HepG2 (cell line): ENCODE results near the gene SNRNP48. TPM values are rescaled to one million over a fixed set of nuclear protein-coding genes. Genes with fewer than 3 reads are reported as not detected.

Source experiments
- GABPA ChIP-seq, 2 experiments: IDR thresholded peaks; 2 replicates each; pipeline ENCODE4 v1.6.1; 2011 to 2016; ENCODE audit warnings: low read depth in 2 of 2, low read length in 1 of 2, missing biosample characterization in 1 of 2, missing genetic modification characterization in 1 of 2
- GFI1 ChIP-seq: sonication (generic); formaldehyde crosslinking; IDR thresholded peaks from 2 replicates; pipeline ENCODE4 v1.5.0; 2020; ENCODE audit warnings: missing genetic modification reagents, mild to moderate bottlenecking, borderline replicate concordance
- HES4 ChIP-seq: sonication (generic); formaldehyde crosslinking; IDR thresholded peaks from 2 replicates; pipeline ENCODE4 v1.9.0; 2021; ENCODE audit warnings: mild to moderate bottlenecking, missing genetic modification reagents, borderline replicate concordance
- NR2C2 ChIP-seq: sonication (generic); formaldehyde crosslinking; IDR thresholded peaks from 2 replicates; pipeline ENCODE4 v1.4.0; 2020; ENCODE audit warnings: missing genetic modification reagents, mild to moderate bottlenecking, moderate library complexity, borderline replicate concordance
- ZNF547 ChIP-seq: sonication (generic); formaldehyde crosslinking; IDR thresholded peaks from 2 replicates; pipeline ENCODE4 v1.5.1; 2020; ENCODE audit warnings: mild to moderate bottlenecking, missing genetic modification reagents
- ZNF703 ChIP-seq: sonication (generic); formaldehyde crosslinking; IDR thresholded peaks from 2 replicates; pipeline ENCODE4 v1.5.1; 2020; ENCODE audit warnings: missing genetic modification reagents, mild to moderate bottlenecking, moderate library complexity, borderline replicate concordance
- ZNF782 ChIP-seq: sonication (generic); formaldehyde crosslinking; IDR thresholded peaks from 2 replicates; pipeline ENCODE4 v1.4.0; 2020; ENCODE audit warnings: missing genetic modification reagents, mild to moderate bottlenecking, borderline replicate concordance
- ZNF788 ChIP-seq: sonication (generic); formaldehyde crosslinking; IDR thresholded peaks from 2 replicates; pipeline ENCODE4 v1.5.0; 2020; ENCODE audit warnings: mild to moderate bottlenecking, missing genetic modification reagents, borderline replicate concordance
- polyA plus RNA-seq, 8 experiments: library from polyadenylated mRNA; depleted of rRNA in 3 of 8; stranded (reverse) in 7 of 8; unstranded in 1 of 8; fragments of >200 nt; fragmentation: Illumina TruSeq in 4 of 8; extraction: Trizol in 4 of 8; gene quantifications; 2 replicates each; pipeline versions ENCODE4 v1.2.1 to v1.2.3, GENCODE V29; 2011 to 2016; ENCODE audit warnings: low read depth in 4 of 8, missing spikeins in 1 of 8, mixed read lengths in 1 of 8; ENCODE audit not compliant: insufficient read depth in 1 of 8
- total RNA-seq, 5 experiments: library from RNA; depleted of rRNA; stranded (reverse); fragments of >200 nt; fragmentation: Illumina TruSeq; extraction: Trizol; gene quantifications; 2 replicates each; pipeline ENCODE4 v1.2.3, GENCODE V29; 2016; ENCODE audit warnings: low read depth in 1 of 5
- TF ChIP-seq, protein P1 (sequence below): sonication (generic); formaldehyde crosslinking; IDR thresholded peaks from 2 replicates; pipeline ENCODE4 v1.5.0; 2020; ENCODE audit warnings: mild to moderate bottlenecking, missing genetic modification reagents
- TF ChIP-seq, protein P2 (sequence below): sonication (generic); formaldehyde crosslinking; conservative IDR thresholded peaks from 2 replicates; pipeline ENCODE4 v1.4.0; 2020; ENCODE audit warnings: missing genetic modification reagents
- TF ChIP-seq, protein P3 (sequence below): sonication (generic); formaldehyde crosslinking; IDR thresholded peaks from 2 replicates; pipeline ENCODE4 v1.4.0; 2020; ENCODE audit warnings: mild to moderate bottlenecking, missing genetic modification reagents
- TF ChIP-seq, protein P4 (sequence below): sonication (generic); formaldehyde crosslinking; IDR thresholded peaks from 2 replicates; pipeline ENCODE4 v1.5.0; 2020; ENCODE audit warnings: missing genetic modification reagents, mild to moderate bottlenecking, borderline replicate concordance
- TF ChIP-seq, protein P5 (sequence below): sonication (generic); formaldehyde crosslinking; IDR thresholded peaks from 2 replicates; pipeline ENCODE4 v1.5.1; 2020; ENCODE audit warnings: missing genetic modification reagents, mild to moderate bottlenecking, borderline replicate concordance

SNRNP48 gene
- total and polyA plus RNA-seq, 2 of the 13 experiments (the other 11 are each of a cell fraction or from before 2014, with no cell fraction given): 17.5 to 47.5 TPM

DNA sequence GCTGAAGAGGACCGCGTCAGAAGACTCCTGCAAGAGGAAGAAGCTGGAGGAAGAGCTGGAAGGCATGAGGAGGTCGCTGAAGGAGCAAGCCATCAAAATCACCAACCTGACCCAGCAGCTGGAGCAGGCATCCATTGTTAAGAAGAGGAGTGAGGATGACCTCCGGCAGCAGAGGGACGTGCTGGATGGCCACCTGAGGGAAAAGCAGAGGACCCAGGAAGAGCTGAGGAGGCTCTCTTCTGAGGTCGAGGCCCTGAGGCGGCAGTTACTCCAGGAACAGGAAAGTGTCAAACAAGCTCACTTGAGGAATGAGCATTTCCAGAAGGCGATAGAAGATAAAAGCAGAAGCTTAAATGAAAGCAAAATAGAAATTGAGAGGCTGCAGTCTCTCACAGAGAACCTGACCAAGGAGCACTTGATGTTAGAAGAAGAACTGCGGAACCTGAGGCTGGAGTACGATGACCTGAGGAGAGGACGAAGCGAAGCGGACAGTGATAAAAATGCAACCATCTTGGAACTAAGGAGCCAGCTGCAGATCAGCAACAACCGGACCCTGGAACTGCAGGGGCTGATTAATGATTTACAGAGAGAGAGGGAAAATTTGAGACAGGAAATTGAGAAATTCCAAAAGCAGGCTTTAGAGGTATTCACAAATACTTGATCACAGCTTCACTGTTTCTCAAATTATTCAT, 8.9 kb upstream of the SNRNP48 start (continued):
- TF ChIP-seq, protein P1, sequence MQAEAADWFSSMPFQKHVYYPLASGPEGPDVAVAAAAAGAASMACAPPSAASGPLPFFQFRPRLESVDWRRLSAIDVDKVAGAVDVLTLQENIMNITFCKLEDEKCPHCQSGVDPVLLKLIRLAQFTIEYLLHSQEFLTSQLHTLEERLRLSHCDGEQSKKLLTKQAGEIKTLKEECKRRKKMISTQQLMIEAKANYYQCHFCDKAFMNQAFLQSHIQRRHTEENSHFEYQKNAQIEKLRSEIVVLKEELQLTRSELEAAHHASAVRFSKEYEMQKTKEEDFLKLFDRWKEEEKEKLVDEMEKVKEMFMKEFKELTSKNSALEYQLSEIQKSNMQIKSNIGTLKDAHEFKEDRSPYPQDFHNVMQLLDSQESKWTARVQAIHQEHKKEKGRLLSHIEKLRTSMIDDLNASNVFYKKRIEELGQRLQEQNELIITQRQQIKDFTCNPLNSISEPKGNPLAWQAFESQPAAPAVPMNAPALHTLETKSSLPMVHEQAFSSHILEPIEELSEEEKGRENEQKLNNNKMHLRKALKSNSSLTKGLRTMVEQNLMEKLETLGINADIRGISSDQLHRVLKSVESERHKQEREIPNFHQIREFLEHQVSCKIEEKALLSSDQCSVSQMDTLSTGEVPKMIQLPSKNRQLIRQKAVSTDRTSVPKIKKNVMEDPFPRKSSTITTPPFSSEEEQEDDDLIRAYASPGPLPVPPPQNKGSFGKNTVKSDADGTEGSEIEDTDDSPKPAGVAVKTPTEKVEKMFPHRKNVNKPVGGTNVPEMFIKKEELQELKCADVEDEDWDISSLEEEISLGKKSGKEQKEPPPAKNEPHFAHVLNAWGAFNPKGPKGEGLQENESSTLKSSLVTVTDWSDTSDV (CRISPR knock-in tag): no peak
- TF ChIP-seq, protein P2, sequence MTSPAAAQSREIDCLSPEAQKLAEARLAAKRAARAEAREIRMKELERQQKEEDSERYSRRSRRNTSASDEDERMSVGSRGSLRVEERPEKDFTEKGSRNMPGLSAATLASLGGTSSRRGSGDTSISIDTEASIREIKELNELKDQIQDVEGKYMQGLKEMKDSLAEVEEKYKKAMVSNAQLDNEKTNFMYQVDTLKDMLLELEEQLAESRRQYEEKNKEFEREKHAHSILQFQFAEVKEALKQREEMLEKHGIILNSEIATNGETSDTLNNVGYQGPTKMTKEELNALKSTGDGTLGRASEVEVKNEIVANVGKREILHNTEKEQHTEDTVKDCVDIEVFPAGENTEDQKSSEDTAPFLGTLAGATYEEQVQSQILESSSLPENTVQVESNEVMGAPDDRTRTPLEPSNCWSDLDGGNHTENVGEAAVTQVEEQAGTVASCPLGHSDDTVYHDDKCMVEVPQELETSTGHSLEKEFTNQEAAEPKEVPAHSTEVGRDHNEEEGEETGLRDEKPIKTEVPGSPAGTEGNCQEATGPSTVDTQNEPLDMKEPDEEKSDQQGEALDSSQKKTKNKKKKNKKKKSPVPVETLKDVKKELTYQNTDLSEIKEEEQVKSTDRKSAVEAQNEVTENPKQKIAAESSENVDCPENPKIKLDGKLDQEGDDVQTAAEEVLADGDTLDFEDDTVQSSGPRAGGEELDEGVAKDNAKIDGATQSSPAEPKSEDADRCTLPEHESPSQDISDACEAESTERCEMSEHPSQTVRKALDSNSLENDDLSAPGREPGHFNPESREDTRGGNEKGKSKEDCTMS (CRISPR knock-in tag): no peak
- TF ChIP-seq HES4 (no peak), ZNF703 (CRISPR knock-in tag) (no peak), GFI1 (CRISPR knock-in tag) (no peak), ZNF788 (CRISPR knock-in tag) (0 out of 2 replicates have a peak, but pooled peaks have one; percentile 17), NR2C2 (no peak; the same call in 1 of the 2 replicates), ZNF782 (CRISPR knock-in tag) (0 out of 2 replicates have a peak, but pooled peaks have one; percentile 52), ZNF547 (CRISPR knock-in tag) (0 out of 2 replicates have a peak, but pooled peaks have one; percentile 30), GABPA (IDR thresholded peaks at IDR 0.05; ENCODE audit: low read depth, low read length) (no peak), GABPA (CRISPR knock-in tag; IDR thresholded peaks at IDR 0.05; ENCODE audit: low read depth) (peak; percentile 26; the same call in 1 of the 2 replicates)
- TF ChIP-seq, protein P3, sequence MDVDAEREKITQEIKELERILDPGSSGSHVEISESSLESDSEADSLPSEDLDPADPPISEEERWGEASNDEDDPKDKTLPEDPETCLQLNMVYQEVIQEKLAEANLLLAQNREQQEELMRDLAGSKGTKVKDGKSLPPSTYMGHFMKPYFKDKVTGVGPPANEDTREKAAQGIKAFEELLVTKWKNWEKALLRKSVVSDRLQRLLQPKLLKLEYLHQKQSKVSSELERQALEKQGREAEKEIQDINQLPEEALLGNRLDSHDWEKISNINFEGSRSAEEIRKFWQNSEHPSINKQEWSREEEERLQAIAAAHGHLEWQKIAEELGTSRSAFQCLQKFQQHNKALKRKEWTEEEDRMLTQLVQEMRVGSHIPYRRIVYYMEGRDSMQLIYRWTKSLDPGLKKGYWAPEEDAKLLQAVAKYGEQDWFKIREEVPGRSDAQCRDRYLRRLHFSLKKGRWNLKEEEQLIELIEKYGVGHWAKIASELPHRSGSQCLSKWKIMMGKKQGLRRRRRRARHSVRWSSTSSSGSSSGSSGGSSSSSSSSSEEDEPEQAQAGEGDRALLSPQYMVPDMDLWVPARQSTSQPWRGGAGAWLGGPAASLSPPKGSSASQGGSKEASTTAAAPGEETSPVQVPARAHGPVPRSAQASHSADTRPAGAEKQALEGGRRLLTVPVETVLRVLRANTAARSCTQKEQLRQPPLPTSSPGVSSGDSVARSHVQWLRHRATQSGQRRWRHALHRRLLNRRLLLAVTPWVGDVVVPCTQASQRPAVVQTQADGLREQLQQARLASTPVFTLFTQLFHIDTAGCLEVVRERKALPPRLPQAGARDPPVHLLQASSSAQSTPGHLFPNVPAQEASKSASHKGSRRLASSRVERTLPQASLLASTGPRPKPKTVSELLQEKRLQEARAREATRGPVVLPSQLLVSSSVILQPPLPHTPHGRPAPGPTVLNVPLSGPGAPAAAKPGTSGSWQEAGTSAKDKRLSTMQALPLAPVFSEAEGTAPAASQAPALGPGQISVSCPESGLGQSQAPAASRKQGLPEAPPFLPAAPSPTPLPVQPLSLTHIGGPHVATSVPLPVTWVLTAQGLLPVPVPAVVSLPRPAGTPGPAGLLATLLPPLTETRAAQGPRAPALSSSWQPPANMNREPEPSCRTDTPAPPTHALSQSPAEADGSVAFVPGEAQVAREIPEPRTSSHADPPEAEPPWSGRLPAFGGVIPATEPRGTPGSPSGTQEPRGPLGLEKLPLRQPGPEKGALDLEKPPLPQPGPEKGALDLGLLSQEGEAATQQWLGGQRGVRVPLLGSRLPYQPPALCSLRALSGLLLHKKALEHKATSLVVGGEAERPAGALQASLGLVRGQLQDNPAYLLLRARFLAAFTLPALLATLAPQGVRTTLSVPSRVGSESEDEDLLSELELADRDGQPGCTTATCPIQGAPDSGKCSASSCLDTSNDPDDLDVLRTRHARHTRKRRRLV (CRISPR knock-in tag): no peak
- TF ChIP-seq, protein P4, sequence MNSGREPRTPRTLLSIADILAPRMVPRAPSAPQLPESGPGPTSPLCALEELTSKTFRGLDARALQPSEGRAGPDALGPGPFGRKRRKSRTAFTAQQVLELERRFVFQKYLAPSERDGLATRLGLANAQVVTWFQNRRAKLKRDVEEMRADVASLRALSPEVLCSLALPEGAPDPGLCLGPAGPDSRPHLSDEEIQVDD (CRISPR knock-in tag): no peak
- TF ChIP-seq, protein P5, sequence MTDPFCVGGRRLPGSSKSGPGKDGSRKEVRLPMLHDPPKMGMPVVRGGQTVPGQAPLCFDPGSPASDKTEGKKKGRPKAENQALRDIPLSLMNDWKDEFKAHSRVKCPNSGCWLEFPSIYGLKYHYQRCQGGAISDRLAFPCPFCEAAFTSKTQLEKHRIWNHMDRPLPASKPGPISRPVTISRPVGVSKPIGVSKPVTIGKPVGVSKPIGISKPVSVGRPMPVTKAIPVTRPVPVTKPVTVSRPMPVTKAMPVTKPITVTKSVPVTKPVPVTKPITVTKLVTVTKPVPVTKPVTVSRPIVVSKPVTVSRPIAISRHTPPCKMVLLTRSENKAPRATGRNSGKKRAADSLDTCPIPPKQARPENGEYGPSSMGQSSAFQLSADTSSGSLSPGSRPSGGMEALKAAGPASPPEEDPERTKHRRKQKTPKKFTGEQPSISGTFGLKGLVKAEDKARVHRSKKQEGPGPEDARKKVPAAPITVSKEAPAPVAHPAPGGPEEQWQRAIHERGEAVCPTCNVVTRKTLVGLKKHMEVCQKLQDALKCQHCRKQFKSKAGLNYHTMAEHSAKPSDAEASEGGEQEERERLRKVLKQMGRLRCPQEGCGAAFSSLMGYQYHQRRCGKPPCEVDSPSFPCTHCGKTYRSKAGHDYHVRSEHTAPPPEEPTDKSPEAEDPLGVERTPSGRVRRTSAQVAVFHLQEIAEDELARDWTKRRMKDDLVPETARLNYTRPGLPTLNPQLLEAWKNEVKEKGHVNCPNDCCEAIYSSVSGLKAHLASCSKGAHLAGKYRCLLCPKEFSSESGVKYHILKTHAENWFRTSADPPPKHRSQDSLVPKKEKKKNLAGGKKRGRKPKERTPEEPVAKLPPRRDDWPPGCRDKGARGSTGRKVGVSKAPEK (CRISPR knock-in tag): no peak
